GM21526 (cell line): ENCODE data around the gene OR8B3.

Experiments used
- ATAC-seq: cut with Tn5 transposase; IDR thresholded peaks from one replicate; pipeline ENCODE4 v1.9.1; 2021; ENCODE audit warnings: moderate library complexity; ENCODE audit not compliant: unreplicated experiment, low FRiP score

OR8B3 gene

DNA sequence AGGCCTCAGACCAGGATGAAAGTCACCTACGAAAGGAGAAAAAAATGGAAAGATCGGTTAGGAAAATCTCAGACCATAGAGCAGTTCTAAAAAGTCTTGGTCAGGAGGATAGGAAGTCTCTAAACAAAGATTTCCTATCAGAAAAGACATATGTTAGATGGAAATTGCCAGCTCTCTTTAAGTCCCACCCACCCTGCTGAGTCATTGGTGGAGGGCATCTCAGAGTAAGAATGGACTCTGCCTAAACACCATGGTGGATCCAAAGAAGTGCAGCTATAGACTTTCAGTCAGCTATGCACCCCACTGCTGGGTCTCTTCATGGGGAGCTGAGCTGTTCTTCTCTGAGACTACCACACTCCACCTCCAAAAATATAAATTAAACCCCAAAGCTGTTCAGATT lies 18.2 kb downstream of the OR8B3 start:
- ATAC-seq, result no peak

DNA sequence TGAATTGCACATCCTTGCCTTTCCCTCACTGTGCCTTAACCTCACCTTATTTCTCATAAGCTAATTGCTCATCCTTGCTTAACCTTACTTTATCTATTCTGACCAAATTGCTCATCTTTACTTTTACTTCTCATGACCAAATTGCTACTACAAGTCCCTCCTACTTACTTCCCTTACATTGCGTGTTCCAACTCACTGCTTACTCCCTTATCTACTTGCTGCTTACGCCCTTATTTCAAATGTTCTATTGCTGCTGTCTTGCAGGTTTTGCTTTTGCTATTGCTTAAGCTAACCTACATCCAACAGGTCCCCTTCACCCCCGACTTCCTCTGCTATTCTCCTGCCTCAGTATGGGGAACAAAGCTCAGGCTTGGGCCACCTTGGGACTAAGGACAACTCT lies 22.5 kb downstream of the OR8B3 start:
- no peak for ATAC-seq

DNA sequence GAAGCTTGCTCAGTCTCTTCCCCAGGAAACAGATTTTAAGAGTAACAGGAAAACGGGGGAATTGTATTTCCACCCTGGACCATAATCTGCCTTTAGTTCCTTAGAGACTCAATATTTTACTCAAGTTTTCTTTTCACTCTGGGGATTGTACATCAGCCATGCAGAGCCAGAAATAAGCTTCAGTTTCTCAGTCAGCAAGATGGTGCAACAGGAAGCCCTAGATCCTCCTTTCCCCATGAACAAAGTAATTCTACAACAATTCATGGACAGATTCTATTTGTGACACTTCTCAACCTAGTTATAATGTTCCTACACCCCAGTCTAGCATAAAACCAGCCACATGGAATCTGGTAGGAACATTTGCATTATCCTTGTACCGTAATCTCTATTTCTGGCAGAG lies 39.3 kb downstream of the OR8B3 start:
- no peak for ATAC-seq

DNA sequence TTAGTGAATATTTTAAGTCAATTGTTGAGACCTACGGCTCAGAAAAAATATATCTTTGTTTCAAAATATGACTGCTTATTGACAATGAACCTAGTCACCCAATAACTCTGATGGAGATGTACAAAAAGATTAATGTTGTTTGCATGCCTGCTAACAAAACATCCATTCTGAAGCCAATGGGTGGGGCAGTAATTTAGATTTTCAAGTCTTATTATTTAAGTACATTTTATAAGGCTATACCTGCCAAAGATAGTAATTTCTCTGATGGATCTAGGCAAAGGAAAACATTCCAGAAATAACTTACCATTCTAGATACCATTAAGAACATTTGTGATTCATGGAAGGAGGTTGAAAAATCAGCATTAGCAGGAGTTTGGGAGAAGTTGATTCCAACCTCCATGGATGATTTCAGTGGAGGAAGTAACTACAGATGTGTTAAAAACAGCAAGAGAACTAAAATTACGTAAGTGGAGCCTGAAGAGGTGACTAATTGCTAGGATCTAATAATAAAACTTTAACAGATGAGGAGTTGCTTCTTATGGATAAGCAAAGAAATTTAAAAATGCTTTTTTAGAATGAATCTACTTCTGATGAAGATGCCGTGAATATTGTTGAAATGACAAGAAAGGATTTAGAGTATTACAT lies 52.4 kb downstream of the OR8B3 start:
- no peak for ATAC-seq
